ENCODE measurements around the gene DNASE1. TPM values are rescaled to one million over a fixed set of nuclear protein-coding genes. Genes with fewer than 3 reads are reported as not detected.

DNASE1 gene
- total and polyA plus RNA-seq, 12 donors, result 3.1 to 35.1 (median 10.9) TPM

- no peaks in the 10 kb centered on the region for H3K27me3 ChIP-seq
- no peak overlapping the region for H3K27ac ChIP-seq
- DNase-seq, result no peak
- no peak for TF ChIP-seq POLR2A (IDR thresholded peaks at IDR 0.05)
- TF ChIP-seq CTCF (IDR thresholded peaks at IDR 0.05), result no peak
- H3K9me3 ChIP-seq (replicated peaks in 1 of 3), result no peaks in the 10 kb centered on the region
- 89 to 93% (median 92%) methylated on average over 7 of the region's 7 CpGs for WGBS, 4 donors
- no peak overlapping the region for H3K4me3 ChIP-seq
- H3K4me1 ChIP-seq (replicated peaks in 1 of 2), result no peaks in the 10 kb centered on the region
- intact Hi-C loops (cut with DNase I), result no loop called here
- no peaks in the 10 kb centered on the region for H3K36me3 ChIP-seq (replicated peaks in 1 of 2)
Observed at GRCh38 chr16:3702082-3702481, 47.6 kb downstream of the DNASE1 start.

- H3K9me3 ChIP-seq (replicated peaks in 1 of 3), result no peaks in the 10 kb centered on the region
- H3K4me3 ChIP-seq, result no peak overlapping the region
- 90 to 95% (median 95%) methylated on average over 10 of the region's 10 CpGs for WGBS, 4 donors
- TF ChIP-seq CTCF (IDR thresholded peaks at IDR 0.05) (no peak), POLR2A (IDR thresholded peaks at IDR 0.05) (no peak)
- DNase-seq, result no peak
- H3K27me3 ChIP-seq, result no peaks in the 10 kb centered on the region
- no peak overlapping the region for H3K27ac ChIP-seq
- H3K4me1 ChIP-seq (replicated peaks in 1 of 2), result no peaks in the 10 kb centered on the region
- intact Hi-C loops (cut with DNase I), result no loop called here
- no peaks in the 10 kb centered on the region for H3K36me3 ChIP-seq (replicated peaks in 1 of 2)
Observed at GRCh38 chr16:3706253-3707012, 51.9 kb downstream of the DNASE1 start.

Other genes with a start within 250 kb of the DNASE1 start
- gene ZNF597, start 211.2 kb upstream of the DNASE1 start, total RNA-seq, result 1 to 10 TPM; 1.8 to 4.0 (median 2.9) TPM
- gene ZNF597, start 211.2 kb upstream of the DNASE1 start, polyA plus RNA-seq, result 1 to 10 TPM; 1.2 to 2.9 (median 1.3) TPM
- 10 to 100 TPM; 16.9 to 66.0 (median 51.1) TPM for gene NAA60, start 211.0 kb upstream of the DNASE1 start, total RNA-seq
- gene NAA60, start 211.0 kb upstream of the DNASE1 start, polyA plus RNA-seq, result 10 to 100 TPM; 67.5 to 96.3 (median 86.3) TPM
- gene C16orf90, start 159.2 kb upstream of the DNASE1 start, total RNA-seq, result not detected
- not detected for gene C16orf90, start 159.2 kb upstream of the DNASE1 start, polyA plus RNA-seq
- 10 to 100 TPM; 16.9 to 43.1 (median 20.9) TPM for gene CLUAP1, start 153.7 kb upstream of the DNASE1 start, total RNA-seq
- gene CLUAP1, start 153.7 kb upstream of the DNASE1 start, polyA plus RNA-seq, result 10 to 100 TPM in 1 of 3 donors, 1 to 10 TPM in 2; 6.9 to 42.8 (median 9.2) TPM
- gene NLRC3, start 77.3 kb upstream of the DNASE1 start, total RNA-seq, result 1 to 10 TPM in 6 of 9 donors, under 1 TPM in 3; 0.33 to 2.5 (median 1.5) TPM
- 1 to 10 TPM in 1 of 3 donors, under 1 TPM in 2; 0.29 to 1.4 (median 0.47) TPM for gene NLRC3, start 77.3 kb upstream of the DNASE1 start, polyA plus RNA-seq
- 1 to 10 TPM; 1.7 to 8.0 (median 4.3) TPM for gene SLX4, start 43.1 kb upstream of the DNASE1 start, total RNA-seq
- gene SLX4, start 43.1 kb upstream of the DNASE1 start, polyA plus RNA-seq, result 1 to 10 TPM; 2.4 to 8.2 (median 2.9) TPM
- 100 to 1,000 TPM in 3 of 9 donors, 10 to 100 TPM in 6; 59.8 to 113 (median 87.6) TPM for gene TRAP1, start 62.8 kb downstream of the DNASE1 start, total RNA-seq
- gene TRAP1, start 62.8 kb downstream of the DNASE1 start, polyA plus RNA-seq, result 100 to 1,000 TPM in 2 of 3 donors, 10 to 100 TPM in 1; 81.2 to 110 (median 100) TPM
- gene CREBBP, start 226.0 kb downstream of the DNASE1 start, total RNA-seq, result 10 to 100 TPM; 19.5 to 67.7 (median 48.3) TPM
- gene CREBBP, start 226.0 kb downstream of the DNASE1 start, polyA plus RNA-seq, result 10 to 100 TPM; 13.7 to 39.7 (median 25.3) TPM

Measured in adrenal gland (tissue), 12 donors.